Raji (cell line): ENCODE data around the gene HRAS.

ENCODE experiments used
- POLR2A ChIP-seq: IDR thresholded peaks from 2 replicates; pipeline ENCODE4 v1.6.1; 2011; ENCODE audit warnings: low read depth, low read length, control low read depth; ENCODE audit not compliant: insufficient read depth

The HRAS gene

DNA sequence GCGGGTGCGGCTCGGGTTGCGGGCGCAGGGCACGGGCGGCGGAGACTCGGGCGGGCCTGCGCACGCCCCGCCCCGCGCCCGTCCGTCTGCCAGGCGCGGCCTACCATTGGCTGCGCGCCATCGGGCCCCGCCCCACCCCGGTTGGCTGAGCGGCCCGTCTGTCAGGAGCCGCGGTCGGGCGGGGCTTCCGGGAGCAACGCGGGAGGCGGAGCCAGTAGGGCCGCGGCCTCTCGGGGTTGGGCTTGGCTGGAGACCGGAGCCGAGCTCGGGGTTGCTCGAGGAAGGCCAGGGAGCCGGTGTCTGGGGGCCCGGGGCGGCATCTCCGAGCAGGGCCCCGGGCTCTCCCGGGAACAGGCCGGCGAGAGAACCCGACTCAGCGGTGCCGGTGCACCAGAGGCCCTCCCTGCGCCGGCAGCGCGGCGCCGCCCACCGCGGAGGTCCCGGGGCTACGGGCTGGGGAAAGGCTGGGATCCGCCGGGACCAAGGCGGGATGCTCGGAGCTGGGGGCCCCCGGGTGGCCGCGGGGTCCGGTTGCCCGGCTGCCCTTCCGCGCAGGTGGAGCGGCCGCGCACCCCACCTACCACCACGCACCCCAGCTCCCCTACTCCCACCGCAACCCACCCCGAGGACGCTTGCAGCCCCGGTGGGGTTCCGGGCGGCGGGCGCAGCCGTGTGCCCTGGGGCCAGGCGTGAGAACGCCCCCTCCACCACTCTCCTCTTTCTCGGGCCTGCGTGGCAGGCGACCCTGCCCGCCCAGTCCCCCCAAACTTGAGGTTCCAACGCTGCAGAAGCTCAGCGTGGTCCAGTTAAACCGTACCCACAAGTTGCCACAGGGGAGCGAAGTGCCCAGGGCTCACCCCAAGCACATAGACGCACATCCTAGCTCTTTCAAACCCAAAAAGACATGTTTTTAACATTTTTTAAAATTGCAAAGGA lies at the start of gene HRAS:
Gene HRAS (minus strand): TSS at position 58 of the 936 bp plus-strand sequence.
- TF ChIP-seq POLR2A = peak; percentile 79

DNA sequence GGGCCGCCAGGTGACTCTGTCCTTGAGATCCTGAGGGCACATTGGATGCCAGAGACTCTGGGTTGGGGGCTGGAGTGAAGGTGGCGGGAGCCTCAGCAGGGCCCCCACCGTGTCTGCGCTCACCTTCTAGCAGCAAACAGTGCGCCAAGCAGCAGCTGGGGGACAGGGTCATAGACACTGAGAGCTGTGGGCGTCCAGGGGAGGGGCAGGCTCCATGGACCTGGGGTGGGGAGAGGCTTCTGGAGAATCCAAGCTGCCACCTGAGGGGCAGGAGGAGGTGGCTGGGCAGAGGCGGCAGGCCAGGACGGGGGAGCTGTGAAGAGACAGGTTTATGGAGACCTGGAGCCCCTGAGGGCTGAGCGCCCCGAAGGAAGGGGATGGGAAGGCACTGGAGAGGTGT lies 48.9 kb upstream of the HRAS start:
- TF ChIP-seq POLR2A = no peak

DNA sequence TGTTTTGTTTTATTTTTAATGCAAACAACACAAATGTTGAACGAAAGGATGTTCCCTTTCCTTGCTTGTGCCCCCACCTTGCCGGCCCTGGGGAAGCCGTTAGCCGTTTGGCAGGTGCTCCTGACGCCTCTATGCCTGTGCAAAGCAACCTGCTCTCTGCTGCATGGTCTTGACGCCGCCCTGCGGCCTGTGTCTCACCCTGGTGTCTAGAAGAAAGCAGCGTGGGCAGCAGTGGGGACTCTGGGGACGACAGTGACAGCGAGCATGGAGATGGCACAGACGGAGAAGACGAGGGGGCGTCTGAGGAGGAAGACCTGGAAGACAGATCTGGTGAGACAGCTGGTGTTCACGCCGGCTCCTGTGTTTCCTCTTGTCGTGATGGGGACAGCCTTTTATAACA lies 46.4 kb upstream of the HRAS start:
- TF ChIP-seq POLR2A = no peak

DNA sequence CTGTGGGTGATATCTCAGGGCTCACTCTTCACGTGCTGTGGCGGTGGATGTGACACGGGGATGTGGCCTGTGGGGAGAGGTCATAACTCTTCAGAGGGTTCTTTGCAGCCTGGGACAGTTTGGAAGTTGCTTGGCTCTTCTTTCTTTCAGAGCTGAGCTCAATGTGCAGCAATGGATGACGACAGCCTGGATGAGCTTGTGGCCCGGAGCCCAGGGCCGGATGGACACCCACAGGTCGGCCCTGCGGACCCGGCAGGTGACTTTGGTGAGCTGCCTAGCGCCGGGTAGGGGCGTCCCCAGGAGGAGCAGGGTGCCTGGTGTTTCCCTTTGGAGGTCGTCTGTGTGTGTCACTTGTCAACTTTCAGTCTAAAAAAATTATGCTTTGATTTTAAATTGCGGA lies 46.0 kb upstream of the HRAS start:
- TF ChIP-seq POLR2A = no peak

DNA sequence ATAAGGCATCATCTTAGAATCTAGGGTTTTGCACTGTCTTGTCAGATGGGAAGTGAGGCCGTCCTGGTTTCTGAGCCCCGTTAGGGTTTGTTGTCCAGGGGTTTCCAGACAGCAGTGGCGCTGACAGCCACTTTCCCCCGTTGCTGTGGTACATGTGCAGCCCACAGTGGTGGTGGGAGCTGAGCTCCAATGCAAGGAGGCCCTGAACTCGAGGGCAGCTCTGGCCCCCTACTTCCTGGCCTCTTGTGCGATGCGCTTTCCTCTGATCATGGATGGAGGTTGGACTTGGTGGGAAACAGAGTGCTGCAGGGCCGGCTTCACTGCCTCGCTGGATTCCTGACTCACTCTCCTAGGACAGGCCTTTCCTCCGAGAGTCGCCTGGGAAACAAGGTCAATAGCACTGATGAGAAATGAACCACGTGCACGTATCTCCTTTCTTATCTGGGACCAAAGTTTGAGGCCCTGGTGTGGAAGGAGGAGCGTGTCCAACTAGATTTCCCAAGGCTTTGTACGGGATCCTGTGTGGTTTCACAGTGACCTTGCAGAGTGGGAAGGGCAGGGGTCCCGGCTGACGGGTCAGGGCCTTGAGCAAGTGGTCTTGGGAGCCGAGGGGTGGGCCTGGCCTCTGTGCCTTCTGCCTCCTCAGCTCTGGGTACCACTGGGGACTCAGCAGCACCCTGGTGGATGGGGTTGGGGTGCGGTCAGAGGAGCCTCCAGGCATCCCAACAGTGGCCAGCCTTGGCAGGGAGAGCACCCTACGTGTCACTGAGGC lies 44.6 kb upstream of the HRAS start:
- TF ChIP-seq POLR2A = no peak

DNA sequence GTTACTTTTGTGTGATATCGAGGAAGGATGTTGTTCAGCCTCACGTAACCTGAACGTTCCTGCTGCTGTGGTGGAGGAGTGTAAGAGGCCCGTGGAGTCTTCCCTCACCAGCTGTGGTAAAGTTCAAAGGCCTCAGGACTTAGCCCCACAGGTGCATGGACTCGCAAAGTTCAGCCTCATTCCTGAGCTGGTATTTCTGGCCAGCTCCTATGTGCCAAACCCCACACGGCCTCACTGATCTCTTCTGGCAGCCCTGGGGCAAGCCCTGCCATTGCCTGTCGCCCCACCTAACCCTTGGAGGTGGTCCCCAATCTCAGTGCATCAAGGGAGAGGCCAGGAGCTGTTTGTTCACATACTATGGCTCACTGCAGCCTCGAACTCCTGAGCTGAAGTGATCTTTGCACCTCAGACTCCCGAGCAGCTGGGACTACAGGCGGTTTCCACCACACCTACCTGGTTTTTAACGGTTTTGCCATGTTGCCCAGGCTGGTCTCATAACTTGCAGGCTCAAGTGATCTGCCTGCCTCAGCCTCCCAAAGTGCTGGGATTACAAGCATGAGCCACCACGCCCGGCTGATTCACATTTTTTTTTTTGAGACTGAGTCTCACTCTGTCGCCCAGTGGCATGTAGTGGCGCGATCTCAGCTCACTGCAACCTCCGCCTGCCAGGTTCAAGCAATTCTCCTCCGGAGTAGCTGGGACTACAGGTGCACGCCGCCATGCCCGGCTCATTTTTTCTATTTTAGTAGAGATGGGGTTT lies 43.1 kb upstream of the HRAS start:
- TF ChIP-seq POLR2A = no peak

DNA sequence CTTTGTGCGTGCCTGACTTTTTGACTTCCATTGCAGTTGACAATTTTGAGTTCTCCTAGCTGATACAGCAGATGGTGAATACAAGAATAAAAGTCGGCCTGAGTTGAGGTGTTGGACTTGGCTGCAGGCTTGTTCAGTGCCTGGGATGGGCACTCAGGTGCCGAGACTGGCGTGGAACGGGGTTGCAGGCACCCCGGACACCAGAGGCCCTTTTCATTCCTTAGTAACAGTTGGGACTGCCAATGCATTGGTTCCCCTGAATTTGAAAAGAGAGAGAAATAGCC lies 42.2 kb upstream of the HRAS start:
- no peak for TF ChIP-seq POLR2A

DNA sequence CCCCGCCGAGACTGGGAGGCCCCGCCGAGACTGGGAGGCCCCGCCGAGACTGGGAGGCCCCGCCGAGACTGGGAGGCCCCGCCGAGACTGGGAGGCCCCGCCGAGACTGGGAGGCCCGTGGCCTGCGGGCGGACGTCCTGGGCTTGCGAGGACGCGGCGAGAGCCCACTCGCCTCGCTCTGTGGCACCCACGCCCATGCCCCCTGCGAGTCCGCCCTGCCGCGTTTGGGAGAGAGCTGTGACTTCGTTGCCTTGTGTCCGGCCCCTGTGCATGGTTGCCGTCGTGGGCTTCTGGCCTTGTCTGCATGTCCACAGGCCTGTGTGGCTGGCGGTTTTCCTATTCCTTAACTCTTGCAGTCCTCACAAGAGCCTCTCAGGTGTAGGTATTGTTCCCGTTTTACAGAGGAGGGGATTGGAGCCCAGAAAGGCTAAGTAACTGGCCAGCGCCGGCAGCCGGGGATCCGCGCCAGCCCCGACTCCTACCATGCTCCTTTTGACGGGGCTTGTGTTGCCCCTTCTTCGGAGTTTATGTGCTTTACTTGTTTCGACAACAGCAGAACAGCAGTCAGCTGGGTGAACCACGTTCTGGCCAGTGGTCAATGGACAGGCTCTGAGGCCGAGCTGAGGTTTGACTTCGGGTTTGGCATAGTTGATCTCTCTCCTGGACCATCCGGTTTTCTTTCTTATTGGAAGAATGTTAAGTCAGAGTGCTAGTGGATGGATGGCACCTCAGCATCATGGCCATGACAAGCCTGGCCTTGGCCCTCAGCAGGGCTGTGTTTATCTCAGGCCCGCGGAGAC lies 41.6 kb upstream of the HRAS start:
- TF ChIP-seq POLR2A = no peak

DNA sequence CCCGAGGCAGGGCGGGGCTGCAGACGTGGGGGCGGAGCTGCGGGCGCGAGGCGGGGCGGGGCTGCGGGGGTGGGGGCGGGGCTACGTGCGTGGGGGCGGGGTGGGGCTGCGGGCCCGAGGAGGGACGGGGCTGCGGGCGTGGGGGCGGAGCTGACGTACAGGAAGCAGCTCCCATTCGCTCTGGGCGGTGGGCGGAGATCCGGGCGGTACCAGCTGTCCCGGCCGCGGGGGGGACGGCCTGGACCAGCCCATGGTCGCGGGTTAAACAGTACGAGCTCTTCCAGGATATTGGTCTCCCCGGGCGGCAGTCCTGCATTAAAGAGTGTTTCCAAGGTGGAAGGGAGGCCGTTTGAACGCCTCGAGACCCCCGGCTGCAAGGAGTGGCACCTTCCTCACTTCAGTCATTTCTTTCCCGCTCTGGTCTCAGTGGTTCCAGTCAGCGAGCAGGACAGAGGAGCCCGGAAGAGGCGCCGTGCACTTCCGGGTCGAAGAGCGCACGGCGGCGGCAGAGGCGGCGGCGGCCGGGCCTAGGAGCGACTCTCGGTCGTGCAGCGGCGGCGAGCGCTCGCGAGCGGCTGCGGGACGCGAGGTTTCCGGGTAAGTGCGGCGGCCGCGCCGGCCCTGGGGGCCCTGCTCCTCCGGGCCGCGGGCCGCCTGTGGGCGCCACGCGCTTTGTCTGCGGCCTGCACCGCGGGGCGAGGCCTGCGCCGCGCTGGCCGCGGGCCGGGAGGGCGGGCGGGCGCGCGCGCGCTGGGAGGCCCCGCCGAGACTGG lies 40.8 kb upstream of the HRAS start, which contains the start of gene PHRF1:
Gene PHRF1 (plus strand): TSS at position 475 of the 773 bp plus-strand sequence. CDS start 5,043 bp downstream, outside the sequence.
- peak; percentile 73 for TF ChIP-seq POLR2A

DNA sequence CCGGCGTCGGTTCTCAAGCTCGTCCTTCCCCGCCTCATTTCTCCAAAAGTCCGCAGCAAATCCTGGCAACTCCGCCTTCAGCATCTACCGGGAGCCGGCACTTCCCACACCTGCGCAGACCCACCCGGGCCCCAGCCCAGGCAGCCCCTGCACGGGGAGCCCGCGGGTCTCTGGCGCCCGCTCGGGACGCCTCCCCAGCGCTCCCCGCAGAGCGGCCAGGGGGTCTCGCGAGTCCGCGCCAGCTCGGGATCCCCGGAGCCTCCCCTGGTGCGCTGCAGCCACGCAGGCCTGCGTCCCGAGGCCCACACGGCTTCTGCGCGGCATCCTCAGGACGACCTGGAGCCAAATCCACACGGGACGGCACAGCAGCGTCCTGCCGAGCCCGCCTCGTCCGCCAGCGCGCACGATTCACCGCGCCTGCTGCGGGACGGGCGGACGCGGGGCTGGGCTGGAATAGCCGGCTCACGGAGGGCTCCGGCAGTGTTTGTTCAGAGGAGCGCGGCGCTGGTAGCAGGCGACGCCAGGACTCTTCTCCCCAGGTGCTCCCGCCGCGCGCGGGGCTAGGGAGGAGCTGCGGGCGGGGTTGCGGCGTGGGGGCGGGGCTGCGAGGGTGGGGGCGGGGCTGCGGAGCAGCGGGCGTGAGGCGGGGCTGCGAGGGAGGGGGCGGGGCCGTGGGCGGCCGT lies 40.1 kb upstream of the HRAS start:
- TF ChIP-seq POLR2A = peak; percentile 38; the same call in 1 of the 2 replicates

DNA sequence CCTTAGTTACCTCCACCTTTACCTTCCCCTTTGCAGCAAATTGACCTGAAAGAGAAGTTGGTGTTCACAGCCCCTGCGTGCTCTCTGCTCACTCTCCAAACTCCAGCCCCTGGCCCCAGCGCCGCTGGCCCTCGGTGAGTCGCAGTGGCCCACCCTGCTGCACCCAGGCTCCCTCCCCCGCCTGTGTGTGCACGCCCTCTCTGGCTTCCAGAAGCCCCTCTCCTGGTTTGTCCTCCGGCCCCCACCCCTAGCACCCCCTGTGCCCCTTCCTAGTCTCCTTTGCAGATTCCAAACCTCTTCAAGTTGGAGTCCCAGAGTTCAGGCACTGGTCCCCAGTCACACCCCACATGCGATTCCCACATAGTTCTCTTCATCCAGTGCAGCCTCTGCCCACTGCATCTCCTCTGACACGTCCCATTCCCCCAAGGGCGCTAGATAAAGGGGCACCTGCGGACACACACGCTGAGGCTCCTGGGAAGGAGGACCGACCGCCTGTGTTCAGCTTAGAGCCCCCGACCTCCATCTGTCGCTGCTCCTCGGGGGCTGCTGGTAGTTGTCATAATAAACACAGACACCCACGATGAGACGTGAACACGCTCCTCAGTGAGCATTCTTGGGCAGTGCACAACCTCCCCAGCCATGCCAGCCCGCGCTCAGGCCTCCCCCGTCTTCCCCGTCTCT lies 39.4 kb upstream of the HRAS start:
- no peak for TF ChIP-seq POLR2A

DNA sequence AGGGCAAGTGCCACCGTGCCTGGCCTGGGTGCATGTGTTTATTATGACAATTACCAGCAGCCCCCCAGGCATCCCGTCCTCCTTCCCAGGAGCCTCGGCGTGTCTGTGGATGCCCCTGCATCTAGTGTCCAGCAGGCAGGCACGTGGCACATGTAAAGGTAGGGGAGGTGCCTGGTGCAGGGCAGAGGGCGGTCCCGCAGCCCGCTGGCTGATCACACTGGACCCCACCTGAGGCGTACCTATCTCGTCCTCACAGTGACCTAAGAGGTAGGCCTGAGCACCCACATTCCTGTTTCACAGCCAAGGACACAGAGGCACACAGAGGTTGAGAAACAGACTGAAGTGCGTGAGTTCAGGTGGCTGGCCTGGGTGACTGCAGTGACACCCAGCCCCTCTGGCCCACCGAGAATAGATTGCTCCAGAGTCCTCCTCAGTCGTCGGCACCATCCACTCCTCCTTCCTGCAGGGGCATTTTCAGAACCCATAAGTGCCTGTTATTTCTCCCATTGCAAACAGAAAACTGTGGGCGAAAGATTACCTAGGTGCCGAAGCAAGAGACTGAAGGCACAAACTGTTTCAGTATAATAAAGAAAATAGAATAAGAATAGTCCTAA lies 37.9 kb upstream of the HRAS start:
- TF ChIP-seq POLR2A = no peak
